Measurements from ENCODE around the gene DNAH3.
A peak's percentile ranks its signal among the peaks of the same experiment; 100 is the strongest.

DNAH3 gene

GRCh38 chr16:21103941-21104860, 46.4 kb downstream of the DNAH3 start:
- Histone ChIP-seq H3K4me1 (ENCODE audit: insufficient read depth, low read length, severe bottlenecking) (no peaks in the 10 kb centered on the region), H3K36me3 (ENCODE audit: insufficient read depth, low read length) (no peaks in the 10 kb centered on the region), H2AFZ (ENCODE audit: low read length) (no peak overlapping the region), H3K79me2 (ENCODE audit: insufficient read depth, low read length) (no peaks in the 10 kb centered on the region), H3K4me2 (ENCODE audit: low read length) (no peak overlapping the region), H3K4me3 (ENCODE audit: low read depth, low read length, poor library complexity, severe bottlenecking) (no peak overlapping the region), H3K9ac (ENCODE audit: low read length) (no peak overlapping the region), H3K9me3 (ENCODE audit: low read length) (no peaks in the 10 kb centered on the region), H3K27ac (ENCODE audit: low read depth, low read length, poor library complexity, severe bottlenecking) (no peak overlapping the region), H4K20me1 (ENCODE audit: insufficient read depth, low read length) (no peaks in the 10 kb centered on the region), H3K27me3 (ENCODE audit: insufficient read depth, low read length) (peaks cover 10% of the 10 kb centered on the region; the same call in 1 of the 2 replicates), H3F3A (ENCODE audit: insufficient read depth, low read length) (no peaks in the 10 kb centered on the region), H3K9me2 (ENCODE audit: low read depth, low read length) (no peaks in the 10 kb centered on the region)
- TF ChIP-seq EZH2 (IDR thresholded peaks at IDR 0.05; ENCODE audit: borderline replicate concordance, low read length) = no peak
- TF ChIP-seq CTCF (IDR thresholded peaks at IDR 0.05; ENCODE audit: low read length) = no peak

- Histone ChIP-seq H3K36me3 (ENCODE audit: insufficient read depth, low read length) (no peaks in the 10 kb centered on the region), H3K27ac (ENCODE audit: low read depth, low read length, poor library complexity, severe bottlenecking) (no peak overlapping the region), H3F3A (ENCODE audit: insufficient read depth, low read length) (no peaks in the 10 kb centered on the region), H2AFZ (ENCODE audit: low read length) (no peak overlapping the region), H3K9ac (ENCODE audit: low read length) (no peak overlapping the region), H3K27me3 (ENCODE audit: insufficient read depth, low read length) (peaks cover 10% of the 10 kb centered on the region; the same call in 1 of the 2 replicates), H4K20me1 (ENCODE audit: insufficient read depth, low read length) (no peaks in the 10 kb centered on the region), H3K4me2 (ENCODE audit: low read length) (no peak overlapping the region), H3K9me2 (ENCODE audit: low read depth, low read length) (no peaks in the 10 kb centered on the region), H3K4me3 (ENCODE audit: low read depth, low read length, poor library complexity, severe bottlenecking) (no peak overlapping the region), H3K4me1 (ENCODE audit: insufficient read depth, low read length, severe bottlenecking) (no peaks in the 10 kb centered on the region), H3K79me2 (ENCODE audit: insufficient read depth, low read length) (no peaks in the 10 kb centered on the region), H3K9me3 (ENCODE audit: low read length) (no peaks in the 10 kb centered on the region)
- TF ChIP-seq EZH2 (IDR thresholded peaks at IDR 0.05; ENCODE audit: borderline replicate concordance, low read length) = no peak
- TF ChIP-seq CTCF (IDR thresholded peaks at IDR 0.05; ENCODE audit: low read length) = peak; percentile 53
Observed at GRCh38 chr16:21101631-21102420, 48.8 kb downstream of the DNAH3 start.

- no peaks in the 10 kb centered on the region for H3K4me1 ChIP-seq (ENCODE audit: insufficient read depth, low read length, severe bottlenecking)
- H3F3A ChIP-seq (ENCODE audit: insufficient read depth, low read length) = no peaks in the 10 kb centered on the region
- no peaks in the 10 kb centered on the region for H3K79me2 ChIP-seq (ENCODE audit: insufficient read depth, low read length)
- TF ChIP-seq EZH2 (IDR thresholded peaks at IDR 0.05; ENCODE audit: borderline replicate concordance, low read length) = no peak
- no peak for TF ChIP-seq CTCF (IDR thresholded peaks at IDR 0.05; ENCODE audit: low read length)
- peaks cover 10% of the 10 kb centered on the region; the same call in 1 of the 2 replicates for H3K27me3 ChIP-seq (ENCODE audit: insufficient read depth, low read length)
- H3K4me2 ChIP-seq (ENCODE audit: low read length) = no peak overlapping the region
- no peaks in the 10 kb centered on the region for H3K9me2 ChIP-seq (ENCODE audit: low read depth, low read length)
- H3K4me3 ChIP-seq (ENCODE audit: low read depth, low read length, poor library complexity, severe bottlenecking) = no peak overlapping the region
- H2AFZ ChIP-seq (ENCODE audit: low read length) = no peak overlapping the region
- no peaks in the 10 kb centered on the region for H3K36me3 ChIP-seq (ENCODE audit: insufficient read depth, low read length)
- no peak overlapping the region for H3K27ac ChIP-seq (ENCODE audit: low read depth, low read length, poor library complexity, severe bottlenecking)
- H4K20me1 ChIP-seq (ENCODE audit: insufficient read depth, low read length) = no peaks in the 10 kb centered on the region
- no peaks in the 10 kb centered on the region for H3K9me3 ChIP-seq (ENCODE audit: low read length)
- no peak overlapping the region for H3K9ac ChIP-seq (ENCODE audit: low read length)
Observed at GRCh38 chr16:21100447-21100846, 50.2 kb downstream of the DNAH3 start.

Data from OCI-LY1 (cell line).